ENCODE data around the gene PHLDB1.

PHLDB1 gene

GRCh38 chr11:118663902-118664301 is 56.5 kb downstream of the PHLDB1 start:
- Histone ChIP-seq H3K36me3 (replicated peaks) (no peaks in the 10 kb centered on the region), H3K4me3 (ENCODE audit: low read depth, low read length) (no peak overlapping the region), H3K27me3 (replicated peaks) (no peaks in the 10 kb centered on the region), H3K27ac (no peak overlapping the region)
- TF ChIP-seq CTCF (IDR thresholded peaks at IDR 0.05; ENCODE audit: low read depth, low read length, missing control alignments), result no peak
- in situ Hi-C loops (cut with HindIII; ENCODE audit: low pct_ligation_motif_present, low sequenced_read_pairs), result no loop called here
- DNase-seq, result no peak

DNA sequence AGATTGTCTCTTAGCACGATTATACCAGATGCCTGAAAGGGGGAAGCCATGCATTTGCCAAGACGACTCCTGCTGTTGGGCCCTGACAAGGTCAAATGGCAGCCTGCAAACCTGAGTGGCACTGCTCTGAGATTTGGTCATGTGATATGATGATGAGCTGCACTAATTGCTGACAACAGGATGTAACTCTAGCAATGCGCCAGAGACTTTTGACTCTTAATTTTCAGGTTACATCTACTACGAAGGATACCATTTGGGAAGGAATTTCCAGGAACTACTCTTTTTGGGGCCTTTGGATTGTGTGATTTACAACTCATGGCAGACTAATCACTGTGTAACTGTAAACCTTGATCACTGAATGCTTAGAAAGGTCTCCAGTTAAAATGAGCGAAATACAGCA is 59.0 kb downstream of the PHLDB1 start:
- Histone ChIP-seq H3K27ac (no peak overlapping the region), H3K36me3 (replicated peaks) (no peaks in the 10 kb centered on the region), H3K27me3 (replicated peaks) (peaks cover 2% of the 10 kb centered on the region), H3K4me3 (ENCODE audit: low read depth, low read length) (no peak overlapping the region)
- in situ Hi-C loops (cut with HindIII; ENCODE audit: low pct_ligation_motif_present, low sequenced_read_pairs), result no loop called here
- TF ChIP-seq CTCF (IDR thresholded peaks at IDR 0.05; ENCODE audit: low read depth, low read length, missing control alignments), result no peak
- DNase-seq, result no peak

DNA sequence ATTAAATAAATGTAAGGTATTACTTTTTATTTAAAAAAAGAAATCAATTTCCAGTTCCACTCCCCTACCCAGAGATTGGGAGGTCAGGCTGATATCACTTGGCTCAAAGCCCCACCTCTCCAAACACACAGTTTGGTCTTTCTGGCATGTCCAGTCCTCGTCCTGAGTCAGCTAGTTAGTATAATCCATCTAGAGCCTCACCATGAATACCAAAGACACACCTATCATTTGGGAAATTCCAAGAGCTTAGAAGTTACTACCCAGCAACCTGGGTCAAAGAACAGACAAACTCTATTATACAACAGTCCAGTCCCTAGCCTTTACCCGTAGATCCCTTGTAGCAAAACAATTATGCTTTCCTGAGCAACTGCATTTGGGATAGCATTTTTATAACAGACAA is 62.6 kb downstream of the PHLDB1 start:
- in situ Hi-C loops (cut with HindIII; ENCODE audit: low pct_ligation_motif_present, low sequenced_read_pairs), result no loop called here
- Histone ChIP-seq H3K27me3 (replicated peaks) (peaks cover 2% of the 10 kb centered on the region), H3K27ac (no peak overlapping the region), H3K4me3 (ENCODE audit: low read depth, low read length) (no peak overlapping the region), H3K36me3 (replicated peaks) (no peaks in the 10 kb centered on the region)
- no peak for DNase-seq
- no peak for TF ChIP-seq CTCF (IDR thresholded peaks at IDR 0.05; ENCODE audit: low read depth, low read length, missing control alignments)

DNA sequence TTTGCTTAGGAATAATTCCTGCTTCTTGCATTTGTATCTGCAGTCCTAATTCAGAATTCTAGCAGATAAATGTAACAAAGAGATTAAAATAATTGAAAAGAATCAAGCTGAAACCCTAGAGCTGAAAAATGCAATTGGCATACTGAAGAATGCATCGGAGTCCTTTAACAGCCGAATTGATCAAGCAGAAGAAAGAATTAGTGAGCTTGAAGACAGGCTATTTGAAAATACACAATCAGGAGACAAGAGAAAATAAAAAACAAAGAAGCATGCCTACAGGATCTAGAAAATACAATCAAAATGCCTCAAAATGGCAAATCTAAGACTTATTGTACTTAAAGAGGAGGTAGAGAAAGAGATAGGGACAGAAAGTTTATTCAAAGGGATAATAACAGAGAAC is 63.8 kb downstream of the PHLDB1 start:
- DNase-seq, result no peak
- Histone ChIP-seq H3K4me3 (ENCODE audit: low read depth, low read length) (no peak overlapping the region), H3K36me3 (replicated peaks) (no peaks in the 10 kb centered on the region), H3K27me3 (replicated peaks) (peaks cover 2% of the 10 kb centered on the region), H3K27ac (no peak overlapping the region)
- no peak for TF ChIP-seq CTCF (IDR thresholded peaks at IDR 0.05; ENCODE audit: low read depth, low read length, missing control alignments)
- in situ Hi-C loops (cut with HindIII; ENCODE audit: low pct_ligation_motif_present, low sequenced_read_pairs), result no loop called here

DNA sequence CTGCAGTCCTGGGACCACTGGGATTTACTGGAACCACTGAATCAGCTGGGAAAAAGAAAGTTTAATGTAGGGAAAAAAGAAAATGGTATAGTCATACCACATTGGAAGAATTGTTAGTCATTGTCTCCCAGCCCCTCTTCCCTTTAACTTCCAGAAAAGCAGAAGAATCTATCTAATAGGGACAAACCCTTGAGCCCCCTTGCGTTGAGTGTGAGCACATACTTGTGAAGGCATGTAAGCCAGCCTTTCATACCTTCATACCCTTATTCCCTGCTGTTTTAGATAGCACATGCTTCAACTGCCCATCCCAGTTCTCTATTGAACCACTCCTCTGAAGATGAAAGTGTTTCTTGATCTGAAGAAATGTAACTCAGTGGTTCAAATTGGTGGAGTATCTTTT is 65.4 kb downstream of the PHLDB1 start:
- peak; percentile 47 for TF ChIP-seq CTCF (IDR thresholded peaks at IDR 0.05; ENCODE audit: low read depth, low read length, missing control alignments)
- in situ Hi-C loops (cut with HindIII; ENCODE audit: low pct_ligation_motif_present, low sequenced_read_pairs), result no loop called here
- H3K27ac ChIP-seq, result no peak overlapping the region
- peaks cover 2% of the 10 kb centered on the region for H3K27me3 ChIP-seq (replicated peaks)
- H3K4me3 ChIP-seq (ENCODE audit: low read depth, low read length), result no peak overlapping the region
- H3K36me3 ChIP-seq (replicated peaks), result no peaks in the 10 kb centered on the region
- DNase-seq, result no peak

DNA sequence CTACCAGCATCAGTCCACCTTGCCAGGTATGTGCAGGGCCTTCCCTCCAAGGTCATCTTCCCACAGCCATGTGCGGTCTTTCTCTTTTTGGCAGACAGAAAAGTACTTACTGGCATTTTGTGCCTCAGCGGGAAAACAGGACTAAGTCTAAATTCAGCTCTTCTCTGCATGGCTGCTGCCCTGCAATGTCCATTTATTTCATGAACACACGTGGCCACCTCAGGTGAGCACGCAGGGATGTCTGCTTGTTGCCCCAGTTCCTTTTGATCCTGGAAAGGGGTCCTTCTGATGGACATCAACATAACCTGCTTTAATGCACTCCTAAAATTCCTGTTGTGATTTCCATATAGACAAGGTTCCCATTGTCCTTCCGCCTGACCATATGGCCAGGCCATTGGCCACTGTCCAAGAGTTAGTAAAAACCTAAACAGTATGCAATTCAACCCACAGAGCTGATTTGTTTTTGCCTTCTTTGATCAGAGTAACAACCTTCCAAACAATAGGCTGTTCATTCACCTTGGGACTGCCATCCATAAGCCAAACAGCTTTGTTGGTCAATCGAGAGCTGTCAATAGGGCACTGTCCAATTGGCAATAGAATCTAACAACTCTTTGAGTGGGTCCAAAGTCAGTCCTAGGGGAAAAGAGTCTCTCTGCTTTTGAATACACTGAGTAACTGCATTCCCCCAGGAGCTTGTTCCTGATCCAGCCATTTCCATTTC is 66.1 kb downstream of the PHLDB1 start:
- no peak for TF ChIP-seq CTCF (IDR thresholded peaks at IDR 0.05; ENCODE audit: low read depth, low read length, missing control alignments)
- Histone ChIP-seq H3K36me3 (replicated peaks) (no peaks in the 10 kb centered on the region), H3K27me3 (replicated peaks) (peaks cover 2% of the 10 kb centered on the region), H3K4me3 (ENCODE audit: low read depth, low read length) (no peak overlapping the region), H3K27ac (no peak overlapping the region)
- no peak for DNase-seq
- in situ Hi-C loops (cut with HindIII; ENCODE audit: low pct_ligation_motif_present, low sequenced_read_pairs), result no loop called here

Measured in brain microvascular endothelial cell (primary cell).